HG03097 (cell line): Measurements from ENCODE around the gene STARD3.

Experiments used
- ATAC-seq: cut with Tn5 transposase; IDR thresholded peaks from one replicate; pipeline ENCODE4 v1.9.1; 2021; ENCODE audit not compliant: unreplicated experiment, low FRiP score

The STARD3 gene

GRCh38 chr17:39669897-39670735 lies 33.2 kb downstream of the STARD3 start:
- ATAC-seq = no peak

- no peak for ATAC-seq
These were observed 33.8 kb downstream of the STARD3 start for GRCh38 chr17:39670746-39671145.

- ATAC-seq = no peak
These were observed 34.9 kb downstream of the STARD3 start for GRCh38 chr17:39671651-39672521.

GRCh38 chr17:39672522-39673334 lies 35.8 kb downstream of the STARD3 start:
- ATAC-seq = no peak

DNA sequence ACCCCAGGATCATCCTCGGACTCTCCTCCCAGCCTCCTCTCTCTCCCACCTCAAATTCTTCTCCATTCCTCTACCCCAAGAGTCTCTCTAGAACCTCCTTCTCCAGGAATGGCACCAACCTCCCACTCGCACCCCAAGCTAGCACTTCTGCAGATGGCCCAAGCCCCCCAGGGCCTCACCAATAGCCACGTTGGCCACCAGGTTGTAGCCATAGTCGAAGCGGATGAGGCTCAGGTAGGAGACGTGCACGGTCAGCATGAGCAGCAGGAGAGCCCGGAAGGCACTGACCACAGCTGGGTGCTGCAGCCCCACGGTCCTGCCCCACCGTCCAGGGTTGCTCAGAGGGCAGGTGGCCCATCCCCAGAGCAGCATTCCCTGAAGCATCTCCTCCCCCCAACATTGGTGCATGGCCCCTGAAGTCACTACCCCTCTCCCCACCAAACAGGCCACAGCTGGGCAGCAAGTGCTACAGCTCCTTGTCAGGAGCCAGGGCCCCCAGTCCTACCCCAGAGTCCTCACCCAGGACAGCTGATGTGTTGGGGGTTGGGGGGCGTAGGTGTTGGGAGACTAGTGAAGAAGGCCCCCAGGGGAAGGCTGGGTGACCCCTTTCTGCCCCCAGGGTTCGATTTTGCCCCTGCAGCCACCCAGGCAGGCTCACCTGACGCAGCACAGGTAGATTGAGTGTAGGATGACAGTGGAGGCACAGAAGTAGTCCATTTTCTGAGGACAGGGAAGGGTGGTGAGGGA lies 36.6 kb downstream of the STARD3 start:
- no peak for ATAC-seq

DNA sequence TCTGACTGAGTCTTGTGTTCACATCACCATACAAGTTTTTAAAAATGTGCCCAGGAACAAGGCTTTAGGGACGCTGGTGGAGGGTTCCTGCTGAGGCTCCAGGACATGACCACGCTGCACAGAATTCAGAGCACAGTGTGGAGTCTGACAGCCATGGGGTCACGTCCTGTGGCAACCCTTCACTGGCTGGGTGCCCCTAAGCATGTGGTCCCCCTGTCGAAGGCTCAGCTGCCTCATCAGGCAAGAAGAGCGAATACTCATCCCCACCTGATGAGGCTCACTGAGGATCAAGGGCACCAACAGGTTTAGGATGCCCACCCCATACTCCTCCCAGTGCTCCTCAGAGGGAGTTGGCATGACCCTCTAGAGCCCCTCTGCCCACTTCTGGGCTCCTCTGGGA lies 37.2 kb downstream of the STARD3 start:
- ATAC-seq = no peak

DNA sequence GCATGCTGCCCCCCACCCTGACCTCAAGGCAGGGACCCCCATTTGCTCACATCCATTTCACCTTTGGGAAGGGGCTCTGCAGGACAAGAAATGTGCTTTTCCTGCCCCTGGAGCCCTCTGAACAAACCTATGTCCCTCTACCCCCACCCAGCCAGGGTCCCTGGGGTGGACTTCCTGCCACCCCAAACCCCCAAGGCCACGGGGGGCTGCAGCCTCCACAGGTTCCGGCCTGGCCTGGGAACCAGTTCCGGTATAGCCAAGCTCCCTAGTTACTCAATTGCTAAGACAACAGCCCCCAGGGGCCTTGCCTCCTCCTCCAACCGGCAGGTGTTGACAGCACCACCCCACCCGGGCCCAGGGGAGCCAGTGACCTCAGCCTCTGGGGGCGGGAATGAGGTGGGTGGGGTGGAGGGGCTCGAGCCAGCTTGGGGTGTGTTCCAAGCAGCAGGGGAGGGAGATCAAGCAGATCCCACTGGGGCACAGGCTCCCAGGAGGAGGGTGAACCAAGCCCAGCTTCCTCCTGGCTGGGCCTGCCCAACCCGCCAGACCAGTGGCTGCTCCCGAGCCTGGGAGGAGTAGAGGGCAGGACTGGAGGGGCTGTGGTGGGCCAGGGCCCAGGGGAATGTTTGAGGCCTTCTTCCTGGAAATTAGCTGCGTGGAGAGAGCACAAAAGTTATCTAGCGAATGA lies 37.9 kb downstream of the STARD3 start:
- no peak for ATAC-seq

GRCh38 chr17:39675390-39676082 lies 38.6 kb downstream of the STARD3 start:
- no peak for ATAC-seq

GRCh38 chr17:39676198-39676819 lies 39.4 kb downstream of the STARD3 start:
- ATAC-seq = no peak

DNA sequence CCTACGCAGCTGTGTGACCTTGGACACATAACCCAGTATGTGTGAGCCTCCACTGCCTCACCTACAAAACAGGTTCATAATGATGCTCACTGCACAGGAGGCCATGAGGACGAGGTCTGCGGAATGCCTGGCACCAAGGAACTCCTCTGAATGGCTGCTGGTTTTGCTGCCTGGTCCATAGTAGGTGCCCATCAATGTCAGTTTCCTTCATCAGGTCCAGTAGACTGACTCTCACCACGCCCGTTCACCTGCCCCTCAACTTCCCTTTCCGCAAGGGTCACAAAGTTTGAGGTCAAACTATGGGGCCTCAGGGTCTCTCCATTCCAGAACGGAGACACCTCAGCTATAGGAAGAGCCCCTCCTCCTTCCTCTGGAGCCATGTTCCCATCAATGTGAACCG lies 40.1 kb downstream of the STARD3 start:
- no peak for ATAC-seq

GRCh38 chr17:39677542-39678339 lies 40.8 kb downstream of the STARD3 start:
- ATAC-seq = no peak

DNA sequence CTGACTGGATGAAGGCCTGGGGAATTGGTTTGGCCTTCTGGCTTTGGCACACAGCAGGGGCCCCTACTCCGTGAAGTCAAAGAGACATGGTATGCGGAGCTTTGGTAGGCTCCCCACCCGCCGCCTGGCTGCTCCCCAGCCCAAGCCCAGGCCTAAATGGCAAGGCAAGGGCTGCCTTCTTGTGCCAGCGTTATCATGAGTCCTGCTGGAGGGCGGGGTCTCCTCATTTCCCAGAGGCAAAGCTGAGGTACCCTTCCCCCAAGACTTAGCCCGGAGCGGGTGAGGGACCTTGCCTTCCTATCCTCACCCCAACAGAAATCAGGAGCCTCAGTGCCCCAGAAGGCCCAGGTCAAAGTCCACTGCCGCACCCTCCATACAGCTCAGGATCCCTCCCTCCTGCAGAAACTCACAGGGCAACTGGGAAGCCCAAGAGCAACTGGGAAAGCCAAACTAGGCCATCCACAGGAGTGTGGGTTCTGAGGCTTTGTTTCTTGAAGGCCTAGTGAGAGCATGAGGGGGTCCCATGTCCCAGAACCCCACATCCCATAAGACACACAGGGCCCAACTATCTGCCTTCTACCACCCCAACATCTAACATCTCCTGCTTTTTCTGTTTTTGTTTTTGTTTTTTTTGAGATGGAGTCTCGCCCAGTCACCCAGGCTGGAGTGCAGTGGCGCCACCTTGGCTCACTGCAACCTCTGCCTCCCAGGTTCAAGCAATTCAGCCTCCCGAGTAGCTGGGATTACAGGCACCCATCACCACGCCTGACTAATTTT lies 41.6 kb downstream of the STARD3 start:
- ATAC-seq = no peak

- no peak for ATAC-seq
These were observed 42.7 kb downstream of the STARD3 start for GRCh38 chr17:39679521-39680192.

GRCh38 chr17:39683295-39683939 lies 46.5 kb downstream of the STARD3 start:
- no peak for ATAC-seq

GRCh38 chr17:39684369-39685192 lies 47.6 kb downstream of the STARD3 start:
- ATAC-seq = no peak
